OCI-LY7 (cell line): ENCODE data around the gene PTCD3. TPM values are rescaled to one million over a fixed set of nuclear protein-coding genes. Genes with fewer than 3 reads are reported as not detected.

Source experiments
- BruUV-seq: library from RNA; stranded (reverse); fragments of 400-500 nt; replicated peaks from 2 replicates; lab custom pipeline; 2021; lab: Mats Ljungman, UMichigan
- CTCF ChIA-PET: fragments of 300-600 bp; sonication (Branson Sonifier 250); formaldehyde crosslinking; loops from one replicate; lab custom pipeline; 2022; ENCODE audit warnings: antibody characterized with exemption; ENCODE audit not compliant: unreplicated experiment; lab: Charles Lee
- POLR2A ChIA-PET: fragments of 300-600 bp; sonication (Branson Sonifier 250); formaldehyde crosslinking; loops from one replicate; lab custom pipeline; 2022; ENCODE audit warnings: antibody characterized with exemption; lab: Charles Lee
- DNase-seq: peaks from one replicate; pipeline ENCODE4 v3.0.0-alpha.2; 2015; ENCODE audit warnings: low spot score
- H2AFZ ChIP-seq: fragments of 200-600 bp; sonication (generic), shearing (Covaris generic); 2 replicates; pipeline ENCODE4 v1.6.1; 2014; ENCODE audit warnings: mild to moderate bottlenecking, antibody characterized with exemption, low read length, moderate library complexity
- H3K27ac ChIP-seq: fragments of 200-600 bp; sonication (generic); 2 replicates; pipeline ENCODE4 v1.5.1; 2014; ENCODE audit warnings: mixed run types, low read depth, mild to moderate bottlenecking, moderate library complexity, low read length, inconsistent platforms; ENCODE audit not compliant: poor library complexity, severe bottlenecking
- H3K36me3 ChIP-seq: fragments of 200-600 bp; sonication (generic); 2 replicates; pipeline ENCODE4 v1.6.1; 2014; ENCODE audit warnings: mild to moderate bottlenecking, antibody characterized with exemption, low read length, moderate library complexity, mixed read lengths; ENCODE audit not compliant: insufficient read depth
- H3K4me1 ChIP-seq: fragments of 200-600 bp; sonication (generic); 2 replicates; pipeline ENCODE4 v1.5.1; 2014; ENCODE audit warnings: mild to moderate bottlenecking, low read length; ENCODE audit not compliant: insufficient read depth, poor library complexity, severe bottlenecking
- H3K4me2 ChIP-seq: fragments of 200-600 bp; sonication (generic); 2 replicates; pipeline ENCODE4 v1.6.1; 2014; ENCODE audit warnings: mild to moderate bottlenecking, low read length
- H3K4me3 ChIP-seq: fragments of 200-600 bp; sonication (generic); 2 replicates; pipeline ENCODE4 v1.5.1; 2014; ENCODE audit warnings: mild to moderate bottlenecking, low read depth, low read length; ENCODE audit not compliant: poor library complexity, severe bottlenecking
- H3K79me2 ChIP-seq: fragments of 200-600 bp; sonication (generic); 2 replicates; pipeline ENCODE4 v1.6.1; 2016; ENCODE audit warnings: low read depth, mild to moderate bottlenecking, low read length, moderate library complexity, mixed read lengths; ENCODE audit not compliant: insufficient read depth
- H3K9me2 ChIP-seq: fragments of 200-600 bp; sonication (generic); 2 replicates; pipeline ENCODE4 v1.6.1; 2016; ENCODE audit warnings: mild to moderate bottlenecking, low read length, mixed read lengths; ENCODE audit not compliant: insufficient read depth
- H3K9me3 ChIP-seq: fragments of 200-600 bp; sonication (generic); 2 replicates; pipeline ENCODE4 v1.6.1; 2014; ENCODE audit warnings: mild to moderate bottlenecking, mixed run types, low read length, mixed read lengths
- H4K20me1 ChIP-seq: fragments of 200-600 bp; sonication (generic); 2 replicates; pipeline ENCODE4 v1.6.1; 2014; ENCODE audit warnings: mild to moderate bottlenecking, antibody characterized with exemption, low read length, moderate library complexity, mixed read lengths; ENCODE audit not compliant: insufficient read depth
- EZH2phosphoT487 ChIP-seq: fragments of 200-600 bp; sonication (generic); IDR thresholded peaks from 2 replicates; pipeline ENCODE4 v1.6.1; 2018; ENCODE audit warnings: low read depth, borderline replicate concordance, mild to moderate bottlenecking, mixed run types, antibody characterized with exemption, low read length, moderate library complexity, mixed read lengths
- intact Hi-C: fragments of 100-400 bp; cut with micrococcal nuclease; formaldehyde crosslinking; loops from one replicate; pipeline ENCODE4 v1.10.0; 2022; ENCODE audit not compliant: unreplicated experiment
- total RNA-seq, 2 experiments: library from RNA; depleted of rRNA in 1 of 2; stranded (reverse); fragments of >200 nt in 1 of 2; shearing (Covaris generic) in 1 of 2; gene quantifications; 2 replicates each; pipeline ENCODE4 v1.2.3, GENCODE V29; 2014 to 2022
- TF ChIP-seq, protein P1 (sequence below): fragments of 200-600 bp; sonication (generic); conservative IDR thresholded peaks from 2 replicates; pipeline ENCODE4 v1.5.1; 2014; ENCODE audit warnings: mild to moderate bottlenecking, antibody characterized with exemption, low read length, moderate library complexity, mixed read lengths

PTCD3 gene
- total RNA-seq, 2 experiments from 2014 or later = 152 to 215 TPM

DNA sequence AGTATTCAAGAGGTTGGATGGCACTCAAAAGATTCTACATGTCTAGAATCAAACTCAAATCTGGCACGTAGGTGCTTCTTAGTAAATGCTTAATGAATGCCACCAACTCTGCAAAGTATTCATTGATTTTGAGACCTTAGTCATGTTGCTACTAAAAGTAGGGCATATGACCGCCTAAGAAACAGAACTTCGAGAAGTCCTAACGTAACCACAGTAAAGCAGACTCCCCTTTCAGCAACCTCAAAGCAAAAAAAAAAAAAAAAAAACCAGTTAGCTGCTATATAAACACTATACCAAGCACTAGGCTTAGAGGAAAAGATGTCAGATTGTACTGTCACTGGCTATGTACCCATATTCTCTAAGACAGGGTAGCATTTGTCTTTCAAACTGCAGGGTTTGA, 33.9 kb downstream of the PTCD3 start:
- no peak overlapping the region for H3K4me2 ChIP-seq
- no TSS peak for BruUV-seq
- DNase-seq = no peak
- no peak overlapping the region for H2AFZ ChIP-seq
- CTCF ChIA-PET = no interaction called here
- H3K36me3 ChIP-seq = peaks cover 100% of the 10 kb centered on the region
- 0 out of 2 replicates have a peak, but pooled peaks cover 4% of the 10 kb centered on the region for H4K20me1 ChIP-seq
- no peaks in the 10 kb centered on the region for H3K9me2 ChIP-seq
- H3K4me1 ChIP-seq = no peaks in the 10 kb centered on the region
- H3K79me2 ChIP-seq = no peaks in the 10 kb centered on the region
- POLR2A ChIA-PET = no interaction called here
- TF ChIP-seq EZH2phosphoT487 = no peak
- TF ChIP-seq, protein P1, sequence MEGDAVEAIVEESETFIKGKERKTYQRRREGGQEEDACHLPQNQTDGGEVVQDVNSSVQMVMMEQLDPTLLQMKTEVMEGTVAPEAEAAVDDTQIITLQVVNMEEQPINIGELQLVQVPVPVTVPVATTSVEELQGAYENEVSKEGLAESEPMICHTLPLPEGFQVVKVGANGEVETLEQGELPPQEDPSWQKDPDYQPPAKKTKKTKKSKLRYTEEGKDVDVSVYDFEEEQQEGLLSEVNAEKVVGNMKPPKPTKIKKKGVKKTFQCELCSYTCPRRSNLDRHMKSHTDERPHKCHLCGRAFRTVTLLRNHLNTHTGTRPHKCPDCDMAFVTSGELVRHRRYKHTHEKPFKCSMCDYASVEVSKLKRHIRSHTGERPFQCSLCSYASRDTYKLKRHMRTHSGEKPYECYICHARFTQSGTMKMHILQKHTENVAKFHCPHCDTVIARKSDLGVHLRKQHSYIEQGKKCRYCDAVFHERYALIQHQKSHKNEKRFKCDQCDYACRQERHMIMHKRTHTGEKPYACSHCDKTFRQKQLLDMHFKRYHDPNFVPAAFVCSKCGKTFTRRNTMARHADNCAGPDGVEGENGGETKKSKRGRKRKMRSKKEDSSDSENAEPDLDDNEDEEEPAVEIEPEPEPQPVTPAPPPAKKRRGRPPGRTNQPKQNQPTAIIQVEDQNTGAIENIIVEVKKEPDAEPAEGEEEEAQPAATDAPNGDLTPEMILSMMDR = no peak
- intact Hi-C loops = no loop called here
- no peak overlapping the region for H3K4me3 ChIP-seq
- no peaks in the 10 kb centered on the region for H3K9me3 ChIP-seq
- no peak overlapping the region for H3K27ac ChIP-seq

DNA sequence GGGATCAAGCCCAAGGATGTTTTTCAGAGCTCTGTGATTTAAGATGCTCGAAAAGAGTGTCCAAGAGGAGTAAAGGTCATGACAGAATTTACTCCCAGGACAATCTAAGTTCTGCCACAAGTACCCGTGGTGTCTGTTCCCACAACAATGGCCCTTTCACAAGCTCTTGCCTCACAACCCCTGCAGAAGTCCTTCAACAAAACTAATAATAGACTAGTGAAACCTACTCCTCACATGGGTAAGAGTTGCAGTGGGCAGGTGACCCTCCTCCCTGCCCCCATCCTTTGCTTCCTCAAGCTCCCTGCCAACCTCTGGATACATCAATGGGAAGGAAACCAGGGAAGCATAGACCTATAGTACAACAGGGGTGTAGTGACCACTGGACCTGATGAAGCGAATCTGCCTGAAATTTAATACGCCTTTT, 34.9 kb downstream of the PTCD3 start:
- intact Hi-C loops = no loop called here
- POLR2A ChIA-PET = interaction anchor here (0.6 kb wide), 2 partner anchors 160 to 378 kb away, joined by 3 read pairs; no protein-coding TSS in a partner anchor
- CTCF ChIA-PET = no interaction called here

More for the DNA sequence above, 34.9 kb downstream of the PTCD3 start:
- no peak overlapping the region for H3K27ac ChIP-seq
- H3K4me3 ChIP-seq = no peak overlapping the region
- 0 out of 2 replicates have a peak, but pooled peaks cover 4% of the 10 kb centered on the region for H4K20me1 ChIP-seq
- H3K9me3 ChIP-seq = no peaks in the 10 kb centered on the region
- BruUV-seq = TSS peak; percentile 2
- no peak overlapping the region for H2AFZ ChIP-seq
- no peaks in the 10 kb centered on the region for H3K9me2 ChIP-seq
- no peaks in the 10 kb centered on the region for H3K79me2 ChIP-seq
- H3K4me2 ChIP-seq = no peak overlapping the region
- H3K4me1 ChIP-seq = no peaks in the 10 kb centered on the region
- TF ChIP-seq EZH2phosphoT487 = no peak
- TF ChIP-seq, protein P1 = no peak
- peaks cover 100% of the 10 kb centered on the region for H3K36me3 ChIP-seq
- no peak for DNase-seq
